Adipocyte (in vitro differentiated cells): Measurements from ENCODE around the gene ZNF618.
A peak's percentile ranks its signal among the peaks of the same experiment; 100 is the strongest.
"Not testable (repeated sequence)": the region's sequence is repeated elsewhere in the genome, so short reads cannot be mapped to it uniquely, and the experiment has no call there.

Experiments used
- DNase-seq: peaks from one replicate; pipeline ENCODE4 v3.0.0-alpha.2; 2015; ENCODE audit warnings: low read depth
- H3K27me3 ChIP-seq: replicated peaks from 2 replicates; pipeline ENCODE4 v1.7.0; 2013; ENCODE audit warnings: mild to moderate bottlenecking, low read length, moderate library complexity; ENCODE audit not compliant: control insufficient read depth, insufficient read depth
- H3K36me3 ChIP-seq: 2 replicates; pipeline ENCODE4 v1.7.0; 2013; ENCODE audit warnings: low read length, mild to moderate bottlenecking, moderate library complexity; ENCODE audit not compliant: control insufficient read depth, insufficient read depth, severe bottlenecking
- H3K4me1 ChIP-seq: 2 replicates; pipeline ENCODE4 v1.7.0; 2013; ENCODE audit warnings: mild to moderate bottlenecking, low read length, moderate library complexity; ENCODE audit not compliant: control insufficient read depth, insufficient read depth
- H3K4me3 ChIP-seq: 2 replicates; pipeline ENCODE4 v1.7.0; 2013; ENCODE audit warnings: mild to moderate bottlenecking, low read length, moderate library complexity
- H3K9ac ChIP-seq: 2 replicates; pipeline ENCODE4 v1.7.0; 2013; ENCODE audit warnings: mild to moderate bottlenecking, low read length, moderate library complexity
- H3K9me3 ChIP-seq: 2 replicates; pipeline ENCODE4 v1.7.0; 2013; ENCODE audit warnings: mild to moderate bottlenecking, low read length, moderate library complexity; ENCODE audit not compliant: control insufficient read depth

ZNF618 gene

DNA sequence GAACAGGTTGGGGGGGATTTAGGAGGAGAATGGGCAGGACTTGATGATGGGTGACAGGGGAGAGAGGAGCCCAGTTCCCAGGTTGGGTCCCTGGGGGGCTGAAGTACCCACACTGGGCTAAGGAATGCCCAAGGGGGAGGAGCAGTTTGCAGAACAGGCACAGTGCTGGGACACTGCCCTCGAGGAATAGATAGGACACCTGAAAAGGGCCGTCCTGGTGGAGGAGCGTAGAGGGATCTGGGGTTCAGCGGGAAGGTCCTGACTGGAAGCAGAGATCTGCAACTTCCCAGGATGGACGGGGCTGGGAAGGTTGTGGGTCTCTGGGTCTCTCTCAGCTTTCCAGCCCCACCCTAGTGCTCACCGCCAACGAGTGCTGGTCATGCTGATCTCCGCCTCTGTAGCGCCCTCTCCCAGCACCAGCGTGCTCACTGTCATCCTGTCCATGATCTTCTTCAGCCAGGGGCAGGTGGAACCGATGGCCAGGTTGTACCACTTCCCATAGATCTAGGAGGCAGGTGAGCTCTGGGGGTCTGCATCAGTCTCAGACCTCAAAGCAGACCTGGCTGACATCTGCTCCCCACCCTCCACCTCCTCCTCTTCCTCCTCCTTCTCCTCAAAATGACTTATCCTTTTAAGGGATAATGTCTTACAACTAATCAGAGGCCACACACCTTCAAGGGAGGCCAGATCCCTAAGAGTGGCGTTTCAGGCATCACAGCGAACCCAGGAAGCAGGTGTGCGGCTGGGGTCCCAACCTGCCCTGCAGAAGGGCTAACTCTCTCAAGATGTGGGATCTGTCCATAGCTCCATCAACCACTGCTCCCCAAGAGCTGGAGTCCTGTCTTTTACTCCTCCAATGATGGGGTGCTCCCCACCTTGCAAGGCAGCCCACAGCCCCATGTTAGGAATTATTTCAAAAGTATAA, 200.4 kb downstream of the ZNF618 start:
- Histone ChIP-seq H3K4me3 (no peak overlapping the region), H3K9ac (no peak overlapping the region), H3K9me3 (no peaks in the 10 kb centered on the region), H3K36me3 (no peaks in the 10 kb centered on the region), H3K27me3 (peaks cover 47% of the 10 kb centered on the region), H3K4me1 (peaks cover 12% of the 10 kb centered on the region)
- DNase-seq, result no peak

DNA sequence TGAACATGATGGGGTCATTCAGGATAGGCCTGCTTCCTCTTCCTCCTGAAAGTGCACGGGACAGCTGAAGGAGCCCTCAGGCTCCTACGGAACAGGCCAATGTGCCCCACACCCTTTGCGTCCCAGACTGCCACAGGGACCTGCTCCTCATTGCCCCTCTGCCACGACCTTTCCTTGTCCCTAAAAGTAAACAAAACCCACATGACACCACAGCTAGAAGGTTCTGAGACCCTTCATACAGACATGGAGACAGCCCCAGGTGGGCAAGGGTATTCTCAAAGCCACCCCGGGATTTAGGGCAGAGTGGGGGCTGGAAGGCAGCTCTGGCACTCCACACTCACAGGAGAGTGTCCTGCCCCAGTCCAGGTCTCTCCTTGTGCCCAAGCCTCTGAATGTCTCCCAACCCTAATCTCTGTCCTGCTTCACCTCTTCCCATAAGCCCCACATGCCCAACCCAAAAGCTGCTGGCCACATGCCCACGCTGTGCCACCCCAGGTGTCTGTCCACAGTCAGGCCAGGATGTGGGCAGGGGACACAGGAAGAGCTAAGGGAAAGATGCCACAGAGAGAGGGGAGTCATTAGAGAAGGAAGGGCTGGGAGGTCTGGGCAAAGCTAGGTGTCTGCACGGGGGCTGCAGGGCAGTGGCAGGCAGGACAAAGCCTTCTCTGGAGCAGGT, 201.2 kb downstream of the ZNF618 start:
- Histone ChIP-seq H3K36me3 (no peaks in the 10 kb centered on the region), H3K9me3 (no peaks in the 10 kb centered on the region), H3K9ac (no peak overlapping the region), H3K27me3 (peaks cover 47% of the 10 kb centered on the region), H3K4me3 (no peak overlapping the region), H3K4me1 (peaks cover 6% of the 10 kb centered on the region)
- no peak for DNase-seq

DNA sequence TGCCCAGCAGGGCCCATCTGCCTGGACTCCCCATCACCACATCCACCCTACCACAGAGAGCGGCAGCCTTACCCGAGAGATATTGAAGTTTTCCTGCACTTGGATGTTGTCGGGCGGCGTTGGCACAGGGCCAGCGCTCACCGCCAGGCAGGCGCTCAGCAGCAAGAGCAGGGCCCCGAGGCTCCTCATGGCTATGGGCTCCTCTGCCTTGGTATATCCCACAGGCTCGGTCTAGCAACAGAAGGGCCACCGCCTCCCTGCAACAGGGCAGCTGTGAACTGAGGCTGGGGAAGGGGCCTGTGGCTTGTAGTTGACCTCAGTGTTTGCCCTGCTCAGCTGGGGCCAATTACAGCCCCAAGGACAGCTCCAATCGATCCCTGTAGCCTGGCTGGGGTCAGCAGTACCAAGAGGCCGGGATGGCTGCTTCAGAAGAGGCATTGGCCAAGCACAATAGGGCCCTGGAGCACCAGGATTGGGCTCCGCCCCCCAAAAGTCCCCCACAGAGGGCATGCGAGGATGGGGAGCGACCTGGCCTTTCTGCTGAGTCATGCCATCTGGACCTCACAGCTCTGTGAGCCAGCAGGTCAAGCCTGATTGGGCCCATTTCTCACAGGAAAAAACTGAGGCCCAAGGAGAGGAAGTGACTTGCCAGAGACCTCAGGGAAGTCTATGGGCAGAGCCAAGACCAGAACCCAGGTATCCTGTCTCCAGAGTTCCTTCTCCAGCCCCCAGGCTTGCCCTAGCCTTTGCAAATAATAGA, 202.1 kb downstream of the ZNF618 start, which contains the start of gene AMBP:
Gene AMBP (minus strand): TSS at position 280 of the 760 bp plus-strand sequence. CDS start 91 bp downstream, at position 189.
- H3K4me1 ChIP-seq, result peaks cover 3% of the 10 kb centered on the region
- DNase-seq, result no peak
- H3K9me3 ChIP-seq, result no peaks in the 10 kb centered on the region
- no peaks in the 10 kb centered on the region for H3K36me3 ChIP-seq
- H3K4me3 ChIP-seq, result no peak within 1 kb of the TSS
- H3K9ac ChIP-seq, result no peak within 1 kb of the TSS
- H3K27me3 ChIP-seq, result peaks cover 47% of the 10 kb centered on the region

DNA sequence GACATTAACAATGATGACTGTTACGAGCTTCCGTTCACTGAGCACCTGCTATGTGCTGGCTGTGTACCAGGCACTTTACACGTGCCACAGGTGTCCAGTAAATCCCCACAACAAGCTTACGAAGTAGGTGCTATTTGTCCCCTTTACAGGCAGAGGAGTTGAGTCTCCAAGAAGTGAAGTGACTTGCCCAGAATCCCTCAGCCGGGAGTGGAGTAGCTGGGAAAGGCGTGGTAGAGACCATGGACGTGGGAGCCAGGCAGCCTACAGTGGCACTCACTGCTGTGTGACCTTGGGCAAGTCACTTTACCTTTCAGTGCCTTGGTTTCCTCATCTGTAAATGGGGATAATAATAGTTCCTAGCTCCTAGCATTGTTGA, 202.7 kb downstream of the ZNF618 start:
- Histone ChIP-seq H3K36me3 (no peaks in the 10 kb centered on the region), H3K9me3 (no peaks in the 10 kb centered on the region), H3K4me3 (no peak overlapping the region), H3K9ac (no peak overlapping the region), H3K4me1 (peaks cover 3% of the 10 kb centered on the region), H3K27me3 (peaks cover 47% of the 10 kb centered on the region)
- no peak for DNase-seq

DNA sequence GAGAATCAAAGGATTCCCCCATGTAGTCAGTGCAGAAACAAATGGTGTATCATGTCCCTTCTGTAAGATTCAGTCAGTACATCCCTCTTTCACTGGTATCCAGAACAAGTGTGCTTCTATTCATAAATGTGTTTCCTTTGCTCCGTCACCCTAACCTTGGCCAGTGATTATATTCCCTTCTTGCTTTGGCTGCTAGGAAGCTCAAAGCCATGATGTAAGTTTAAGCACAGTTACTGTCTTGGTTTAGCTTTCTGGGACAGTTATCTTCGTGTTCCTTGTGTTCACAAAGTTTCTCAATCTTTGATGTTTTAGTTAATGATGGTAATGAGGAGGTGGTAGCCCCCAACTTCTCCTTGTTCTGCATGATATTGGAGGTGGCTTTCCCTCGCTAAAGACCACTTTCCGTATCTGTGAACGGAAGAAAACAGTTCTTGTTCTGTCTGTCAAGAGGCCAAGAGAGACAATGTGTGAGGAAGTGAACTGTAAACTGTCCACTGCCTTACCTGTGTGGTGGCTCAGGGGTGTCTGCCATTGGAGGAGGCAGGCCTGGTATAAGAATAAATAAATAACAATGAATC, 204.2 kb downstream of the ZNF618 start:
- H3K9ac ChIP-seq, result no peak overlapping the region
- no peaks in the 10 kb centered on the region for H3K9me3 ChIP-seq
- H3K4me3 ChIP-seq, result no peak overlapping the region
- H3K4me1 ChIP-seq, result peaks cover 12% of the 10 kb centered on the region
- no peaks in the 10 kb centered on the region for H3K36me3 ChIP-seq
- DNase-seq, result no peak
- peaks cover 42% of the 10 kb centered on the region for H3K27me3 ChIP-seq

DNA sequence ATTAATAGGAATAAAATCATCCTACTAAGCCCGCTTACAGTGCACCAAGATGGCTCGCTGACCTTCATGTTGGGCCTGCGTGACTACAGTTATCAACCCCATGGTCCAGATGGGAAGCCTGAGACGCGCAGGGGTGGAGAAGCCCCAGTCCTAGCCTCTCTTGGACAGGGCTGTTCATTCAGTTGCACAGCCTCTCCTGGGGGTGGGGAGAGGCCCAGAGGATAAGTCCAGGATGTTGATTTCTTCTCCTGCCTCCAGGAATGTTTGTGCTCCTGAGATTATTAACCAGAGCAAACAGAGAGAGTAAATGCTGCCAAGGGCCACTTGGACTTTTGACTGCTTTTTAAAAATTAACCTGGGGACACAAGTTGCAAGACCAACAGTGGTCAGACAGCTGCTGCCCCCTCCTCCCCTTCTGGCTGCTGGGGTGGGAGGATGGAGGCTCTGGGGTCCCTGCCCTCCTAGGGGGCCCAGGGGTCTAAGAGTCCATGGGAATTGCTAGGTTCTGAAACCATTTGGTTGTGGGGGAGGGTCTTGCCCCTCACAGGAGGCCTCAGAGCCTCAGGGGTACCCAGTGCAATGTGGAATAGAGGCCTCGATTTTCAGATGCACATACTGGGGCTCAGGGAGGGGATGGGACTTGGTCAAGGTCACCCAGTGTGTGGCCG, 204.8 kb downstream of the ZNF618 start:
- H3K4me3 ChIP-seq, result no peak overlapping the region
- no peak overlapping the region for H3K9ac ChIP-seq
- no peaks in the 10 kb centered on the region for H3K9me3 ChIP-seq
- peaks cover 12% of the 10 kb centered on the region for H3K4me1 ChIP-seq
- no peaks in the 10 kb centered on the region for H3K36me3 ChIP-seq
- DNase-seq, result no peak
- H3K27me3 ChIP-seq, result peaks cover 36% of the 10 kb centered on the region

DNA sequence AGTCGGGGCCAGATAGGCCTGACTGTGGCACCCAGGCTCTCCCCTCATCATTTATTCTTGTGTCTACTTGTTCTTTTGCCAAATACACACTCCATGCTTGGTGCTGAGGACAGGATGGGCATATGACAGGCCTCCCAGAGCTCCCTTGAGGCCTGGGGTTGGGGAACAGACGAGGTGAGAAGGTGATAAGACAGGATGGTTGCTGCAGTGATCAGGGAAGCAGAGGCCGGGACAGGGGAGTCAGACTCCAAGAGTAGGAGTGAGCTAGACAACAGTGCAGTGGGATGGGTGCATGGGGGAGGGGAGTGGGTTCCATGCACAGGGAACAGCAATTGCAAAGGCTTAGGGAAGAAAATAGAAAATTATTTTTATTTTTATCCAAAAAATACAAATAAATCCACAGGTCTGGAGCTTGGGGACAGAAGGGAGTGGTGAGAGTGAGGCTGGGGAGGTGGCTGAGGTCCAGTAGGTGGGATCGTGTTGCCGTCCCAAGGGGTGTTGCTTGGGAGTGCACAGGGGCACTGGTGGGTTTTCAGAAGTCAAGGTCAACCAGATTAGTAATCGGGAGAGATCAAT, 205.4 kb downstream of the ZNF618 start:
- Histone ChIP-seq H3K4me3 (no peak overlapping the region), H3K27me3 (peaks cover 34% of the 10 kb centered on the region)
- DNase-seq, result no peak

DNA sequence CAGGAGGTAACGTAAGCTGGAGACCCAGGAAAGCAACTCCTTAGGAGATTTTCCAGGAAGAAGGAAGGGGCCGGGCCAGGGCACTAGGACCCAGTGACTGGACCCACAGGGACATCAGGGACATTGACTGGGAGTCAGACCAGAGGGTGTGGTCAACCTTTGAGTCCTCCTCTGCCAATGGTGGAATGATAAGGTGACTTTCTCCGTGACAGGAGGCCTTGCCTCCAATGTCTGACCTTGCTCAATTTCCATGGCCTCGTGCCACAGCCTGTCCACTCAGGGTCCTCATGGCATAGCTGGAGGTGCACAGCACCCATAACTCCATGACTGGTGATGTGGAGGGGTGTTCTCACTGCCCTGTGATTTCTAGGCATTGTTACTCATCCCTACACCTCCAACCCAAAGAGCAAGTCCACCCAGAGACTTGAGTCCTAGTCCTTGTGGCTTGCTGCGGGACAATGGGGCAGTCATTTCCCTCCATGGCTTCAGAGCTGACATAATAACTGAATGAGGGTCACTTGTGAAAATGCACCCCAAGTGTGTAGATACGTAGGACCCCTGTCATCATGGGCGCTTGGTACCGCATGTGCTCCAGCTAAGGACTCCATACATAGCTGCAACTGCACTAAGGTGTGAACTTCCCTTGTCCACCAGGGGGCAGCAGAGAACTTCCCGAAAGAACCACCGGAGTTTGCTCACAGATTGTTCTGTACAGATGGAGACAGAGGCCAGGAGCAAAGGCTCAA, 206.1 kb downstream of the ZNF618 start:
- DNase-seq, result peak; percentile 97
- H3K9ac ChIP-seq, result no peak overlapping the region
- no peak overlapping the region for H3K4me3 ChIP-seq
- H3K4me1 ChIP-seq, result peaks cover 12% of the 10 kb centered on the region
- no peaks in the 10 kb centered on the region for H3K36me3 ChIP-seq
- H3K9me3 ChIP-seq, result no peaks in the 10 kb centered on the region
- peaks cover 33% of the 10 kb centered on the region for H3K27me3 ChIP-seq

More for the DNA sequence above, 205.4 kb downstream of the ZNF618 start:
- Histone ChIP-seq H3K9ac (no peak overlapping the region), H3K36me3 (no peaks in the 10 kb centered on the region), H3K4me1 (peaks cover 12% of the 10 kb centered on the region), H3K9me3 (no peaks in the 10 kb centered on the region)

DNA sequence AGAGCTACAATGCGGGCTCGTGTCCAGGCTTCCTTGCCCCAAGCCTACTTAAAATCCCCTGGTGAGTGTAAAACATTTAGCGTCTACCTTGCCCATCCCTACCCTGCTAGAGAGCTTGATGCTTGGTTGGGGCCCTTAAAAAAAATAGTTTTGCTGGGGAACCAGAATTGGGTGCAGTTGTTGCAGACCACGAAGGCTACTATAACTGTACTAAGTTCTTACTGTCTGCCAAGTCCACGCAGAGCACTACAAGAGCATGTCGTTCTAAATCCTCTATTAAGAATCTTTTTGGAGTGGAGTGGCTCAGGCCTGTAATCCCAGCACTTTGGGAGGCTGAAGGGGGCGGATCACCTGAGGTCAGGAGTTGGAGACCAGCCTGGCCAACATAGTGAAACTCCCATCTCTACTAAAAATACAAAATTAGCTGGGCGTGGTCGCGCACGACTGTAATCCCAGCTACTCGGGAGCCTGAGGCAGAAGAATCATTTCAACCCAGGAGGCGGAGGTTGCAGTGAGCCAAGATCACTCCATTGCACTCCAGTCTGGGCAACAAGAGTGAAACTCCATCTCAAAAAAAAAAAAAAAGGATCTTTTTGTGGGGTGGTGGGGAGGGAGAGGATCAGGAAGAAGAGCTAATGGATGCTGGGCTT, 206.8 kb downstream of the ZNF618 start:
- H3K9ac ChIP-seq, H3K36me3 ChIP-seq, H3K9me3 ChIP-seq, H3K4me3 ChIP-seq, DNase-seq: not testable (repeated sequence)
- H3K4me1 ChIP-seq, result peaks cover 12% of the 10 kb centered on the region
- peaks cover 31% of the 10 kb centered on the region for H3K27me3 ChIP-seq
